Left ventricle myocardium inferior (tissue), 1 donor: ENCODE data around the gene PHACTR3. TPM values are rescaled to one million over a fixed set of nuclear protein-coding genes. Genes with fewer than 3 reads are reported as not detected.

Source experiments
- DNase-seq: peaks from one replicate; pipeline ENCODE4 v3.0.0-alpha.2; 2020
- H3K27ac ChIP-seq: fragments of 200-600 bp; replicated peaks from 2 replicates; pipeline ENCODE4 v1.8.0; 2021
- H3K27me3 ChIP-seq: fragments of 200-600 bp; 2 replicates; pipeline ENCODE4 v1.8.0; 2021; ENCODE audit warnings: low read depth
- H3K36me3 ChIP-seq: fragments of 200-600 bp; 2 replicates; pipeline ENCODE4 v1.8.0; 2021
- H3K4me1 ChIP-seq: fragments of 200-600 bp; 2 replicates; pipeline ENCODE4 v1.8.0; 2021
- H3K4me3 ChIP-seq: fragments of 200-600 bp; 2 replicates; pipeline ENCODE4 v1.8.0; 2021; ENCODE audit warnings: mild to moderate bottlenecking, moderate library complexity
- H3K9me3 ChIP-seq: fragments of 200-600 bp; replicated peaks from 2 replicates; pipeline ENCODE4 v1.8.0; 2021
- intact Hi-C: fragments of 100-400 bp; cut with micrococcal nuclease; formaldehyde crosslinking; loops from one replicate; pipeline ENCODE4 v1.11.0; 2022
- total RNA-seq: library from RNA; stranded (reverse); fragmentation: NEBNext Ultra II Directional; extraction: Animal tissue kit (Norgen Biotek cat#: 25700); gene quantifications from one replicate; pipeline ENCODE4 v1.2.1, GENCODE V29; 2021
- TF ChIP-seq, protein P1 (sequence below): fragments of 200-600 bp; IDR thresholded peaks from 2 replicates; pipeline ENCODE4 v1.8.0; 2021; ENCODE audit warnings: antibody characterized with exemption, mild to moderate bottlenecking, borderline replicate concordance
- donor health status: DM: no; HTN: yes; CAD: no; lungs with severe emphysema.

PHACTR3 gene
- total RNA-seq, 1 donor from 2014 or later, result 4.3 TPM

DNA sequence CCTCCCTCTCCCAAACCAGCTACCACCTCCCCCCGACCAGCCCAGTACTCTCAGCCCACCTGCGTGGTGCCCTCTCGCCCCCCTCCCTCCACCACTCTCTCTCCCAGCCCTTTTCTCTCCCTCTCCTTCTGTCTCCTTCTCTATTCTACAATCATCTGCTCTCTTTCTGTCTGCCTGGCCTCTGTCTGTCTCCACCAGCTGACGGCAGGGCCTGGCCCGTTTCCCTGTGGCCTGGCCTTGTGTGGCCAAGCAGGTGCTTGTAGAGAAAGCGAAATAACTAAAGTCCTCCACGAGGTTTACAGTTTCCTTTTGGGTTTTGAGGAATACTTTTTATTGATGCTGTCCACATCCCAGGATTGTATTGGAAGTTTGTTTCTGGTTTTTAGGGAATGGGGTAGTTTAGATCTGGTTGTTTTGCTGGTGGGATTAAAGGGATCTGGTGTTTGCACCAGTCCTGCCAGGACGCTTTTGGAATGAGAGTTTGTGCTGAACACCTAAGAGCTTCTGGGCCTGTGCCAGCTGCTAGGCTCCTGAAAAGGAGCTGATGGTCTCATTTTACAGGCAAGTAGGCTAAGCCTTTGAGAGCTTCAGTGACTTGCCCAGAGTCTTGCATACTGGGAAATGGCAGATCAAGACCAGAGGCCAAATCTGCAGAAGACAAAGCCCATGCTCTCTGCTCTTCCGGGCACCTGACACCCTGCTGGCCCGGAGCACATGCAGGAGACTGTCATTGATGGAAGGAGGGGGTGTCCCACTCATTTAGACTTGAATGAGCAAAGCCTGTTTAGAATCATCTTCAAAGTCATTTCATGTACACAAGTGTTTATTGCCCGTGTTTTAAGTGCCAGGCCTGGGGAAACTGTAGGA lies 167.4 kb downstream of the PHACTR3 start:
- no peaks in the 10 kb centered on the region for H3K9me3 ChIP-seq
- no peaks in the 10 kb centered on the region for H3K27me3 ChIP-seq
- TF ChIP-seq, protein P1, sequence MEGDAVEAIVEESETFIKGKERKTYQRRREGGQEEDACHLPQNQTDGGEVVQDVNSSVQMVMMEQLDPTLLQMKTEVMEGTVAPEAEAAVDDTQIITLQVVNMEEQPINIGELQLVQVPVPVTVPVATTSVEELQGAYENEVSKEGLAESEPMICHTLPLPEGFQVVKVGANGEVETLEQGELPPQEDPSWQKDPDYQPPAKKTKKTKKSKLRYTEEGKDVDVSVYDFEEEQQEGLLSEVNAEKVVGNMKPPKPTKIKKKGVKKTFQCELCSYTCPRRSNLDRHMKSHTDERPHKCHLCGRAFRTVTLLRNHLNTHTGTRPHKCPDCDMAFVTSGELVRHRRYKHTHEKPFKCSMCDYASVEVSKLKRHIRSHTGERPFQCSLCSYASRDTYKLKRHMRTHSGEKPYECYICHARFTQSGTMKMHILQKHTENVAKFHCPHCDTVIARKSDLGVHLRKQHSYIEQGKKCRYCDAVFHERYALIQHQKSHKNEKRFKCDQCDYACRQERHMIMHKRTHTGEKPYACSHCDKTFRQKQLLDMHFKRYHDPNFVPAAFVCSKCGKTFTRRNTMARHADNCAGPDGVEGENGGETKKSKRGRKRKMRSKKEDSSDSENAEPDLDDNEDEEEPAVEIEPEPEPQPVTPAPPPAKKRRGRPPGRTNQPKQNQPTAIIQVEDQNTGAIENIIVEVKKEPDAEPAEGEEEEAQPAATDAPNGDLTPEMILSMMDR, result no peak
- intact Hi-C loops, result no loop called here
- no peak overlapping the region for H3K4me3 ChIP-seq
- H3K4me1 ChIP-seq, result peaks cover 17% of the 10 kb centered on the region
- H3K36me3 ChIP-seq, result no peaks in the 10 kb centered on the region
- peak; percentile 61 for DNase-seq
- H3K27ac ChIP-seq, result peak overlapping the region; percentile 71

DNA sequence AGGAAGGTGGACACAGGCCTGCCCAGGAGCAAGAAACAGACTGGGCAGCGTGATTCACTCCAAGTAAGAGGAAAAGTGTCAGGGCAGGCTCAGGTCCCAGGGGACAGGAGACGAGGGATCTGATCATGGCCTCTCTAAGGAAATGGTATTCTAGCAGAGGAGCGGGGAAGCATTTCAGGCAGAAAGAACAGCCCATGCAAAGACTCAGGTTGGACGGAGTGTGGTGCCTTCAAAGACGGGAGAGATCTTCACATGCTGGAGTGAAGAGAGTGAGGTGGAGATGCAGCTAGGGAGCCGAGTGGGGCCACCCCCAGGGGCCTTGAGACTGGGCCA lies 168.0 kb downstream of the PHACTR3 start:
- Histone ChIP-seq H3K27ac (no peak overlapping the region), H3K27me3 (no peaks in the 10 kb centered on the region), H3K36me3 (no peaks in the 10 kb centered on the region), H3K4me1 (peaks cover 17% of the 10 kb centered on the region), H3K9me3 (no peaks in the 10 kb centered on the region), H3K4me3 (no peak overlapping the region)
- TF ChIP-seq, protein P1, result no peak
- DNase-seq, result no peak
- intact Hi-C loops, result no loop called here

DNA sequence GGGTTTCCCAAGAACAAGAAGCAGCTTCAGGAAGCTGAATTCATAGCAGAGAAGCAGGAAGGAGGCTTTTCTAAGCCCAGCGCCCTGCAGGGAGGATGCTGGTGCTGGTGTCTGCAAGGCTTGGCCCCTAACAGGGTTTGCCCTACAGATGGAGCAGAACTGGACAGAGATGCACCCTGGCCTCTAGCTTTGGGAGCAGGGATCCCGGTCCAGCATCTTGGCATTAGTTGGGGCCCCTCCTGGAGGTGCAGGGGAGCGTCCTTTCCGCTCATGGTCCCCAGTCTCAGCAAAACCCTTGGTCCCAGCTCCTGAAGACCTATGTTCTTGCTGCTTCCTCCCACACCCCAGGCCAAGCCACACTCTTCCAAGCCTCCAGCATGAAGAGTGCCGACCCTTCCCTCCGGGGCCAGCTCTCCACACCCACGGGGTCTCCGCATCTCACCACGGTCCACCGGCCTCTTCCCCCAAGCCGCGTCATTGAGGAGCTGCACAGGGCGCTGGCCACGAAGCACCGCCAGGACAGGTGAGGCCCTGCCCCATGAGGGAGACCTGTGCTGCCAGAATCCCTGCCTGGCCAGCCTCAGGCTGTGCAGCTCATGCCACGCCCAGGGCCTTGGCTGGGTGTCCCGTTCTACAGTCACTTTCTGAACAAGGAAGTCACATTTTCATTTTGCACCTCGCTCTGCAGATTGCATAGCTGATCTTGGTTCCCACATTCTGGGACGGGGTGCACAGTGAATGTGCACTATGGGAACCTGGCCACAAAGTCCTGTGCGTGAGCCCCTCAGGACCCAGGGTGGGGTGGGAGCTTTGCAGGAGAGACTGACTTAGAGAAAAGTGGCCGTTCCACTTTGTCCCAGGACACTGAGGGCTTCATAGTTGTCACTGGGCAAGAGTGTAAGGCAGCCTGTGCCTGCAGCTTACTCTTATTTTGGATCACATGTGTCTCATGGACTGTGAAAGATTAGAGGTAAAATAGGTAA lies 168.9 kb downstream of the PHACTR3 start:
- H3K36me3 ChIP-seq, result no peaks in the 10 kb centered on the region
- intact Hi-C loops, result no loop called here
- no peak for DNase-seq
- TF ChIP-seq, protein P1, result no peak
- peaks cover 17% of the 10 kb centered on the region for H3K4me1 ChIP-seq
- H3K9me3 ChIP-seq, result no peaks in the 10 kb centered on the region
- no peak overlapping the region for H3K27ac ChIP-seq
- H3K4me3 ChIP-seq, result no peak overlapping the region
- H3K27me3 ChIP-seq, result no peaks in the 10 kb centered on the region

DNA sequence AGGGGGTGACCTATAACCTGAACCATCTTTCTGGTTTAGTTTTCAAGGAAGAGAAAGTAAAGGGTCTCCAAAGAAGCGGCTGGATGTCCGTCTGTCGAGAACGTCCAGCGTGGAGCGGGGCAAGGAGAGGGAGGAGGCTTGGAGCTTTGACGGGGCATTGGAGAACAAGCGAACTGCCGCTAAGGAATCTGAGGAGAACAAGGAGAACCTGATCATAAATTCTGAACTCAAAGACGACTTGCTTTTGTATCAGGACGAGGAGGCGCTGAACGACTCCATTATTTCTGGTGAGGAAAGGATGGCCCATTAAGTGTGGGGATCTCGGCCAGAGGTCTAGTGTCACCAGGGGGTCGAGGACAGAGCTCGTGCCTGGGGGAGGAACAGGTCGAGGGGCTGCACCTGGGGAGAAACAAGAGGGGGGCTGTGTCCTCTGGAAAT lies 169.9 kb downstream of the PHACTR3 start:
- Histone ChIP-seq H3K27me3 (no peaks in the 10 kb centered on the region), H3K4me1 (peaks cover 17% of the 10 kb centered on the region), H3K4me3 (no peak overlapping the region), H3K36me3 (no peaks in the 10 kb centered on the region), H3K9me3 (no peaks in the 10 kb centered on the region), H3K27ac (no peak overlapping the region)
- intact Hi-C loops, result no loop called here
- no peak for DNase-seq
- TF ChIP-seq, protein P1, result no peak

DNA sequence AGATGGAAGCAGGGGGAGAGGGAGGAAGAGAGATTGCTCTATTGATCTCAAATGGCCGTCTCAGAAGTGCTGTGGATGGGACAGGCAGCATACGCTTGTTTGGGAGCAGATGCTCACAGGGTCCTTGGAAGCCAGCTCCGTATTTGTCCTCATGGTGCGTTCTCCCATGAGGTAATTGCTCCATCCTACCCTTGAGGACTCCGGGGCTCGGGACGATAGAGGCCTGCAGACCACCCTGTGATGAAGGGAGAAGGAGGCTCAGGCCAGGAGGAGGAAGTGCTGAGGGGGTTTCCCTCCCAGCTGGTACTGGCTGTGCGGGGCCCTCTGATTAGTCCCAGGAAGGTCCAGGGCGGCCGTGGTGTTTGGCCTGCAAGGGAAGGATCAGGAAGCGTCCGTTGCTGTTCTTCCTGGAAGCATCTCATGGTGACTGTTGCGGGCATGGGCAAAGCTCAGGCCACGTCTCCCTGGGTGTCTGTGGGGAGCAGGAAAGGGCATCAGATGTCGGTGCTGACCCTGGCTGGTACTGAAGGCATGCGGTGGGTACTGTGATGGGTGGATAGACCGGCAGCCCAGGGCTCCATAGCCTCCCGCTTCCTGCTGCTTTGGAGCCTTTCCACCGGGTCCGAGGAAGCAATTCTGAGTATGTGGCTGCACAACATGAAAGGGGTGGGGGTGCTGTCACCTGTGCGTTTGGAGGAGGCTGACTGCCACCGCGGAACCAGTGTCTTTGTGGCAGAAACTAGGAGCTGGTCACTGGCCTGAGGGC lies 170.8 kb downstream of the PHACTR3 start:
- DNase-seq, result no peak
- no peaks in the 10 kb centered on the region for H3K9me3 ChIP-seq
- intact Hi-C loops, result no loop called here
- H3K27ac ChIP-seq, result no peak overlapping the region
- no peaks in the 10 kb centered on the region for H3K27me3 ChIP-seq
- TF ChIP-seq, protein P1, result no peak
- H3K36me3 ChIP-seq, result no peaks in the 10 kb centered on the region
- peaks cover 17% of the 10 kb centered on the region for H3K4me1 ChIP-seq
- no peak overlapping the region for H3K4me3 ChIP-seq
